ENCODE measurements around the gene GAB3. TPM values are rescaled to one million over a fixed set of nuclear protein-coding genes. Genes with fewer than 3 reads are reported as not detected.

The GAB3 gene
- total and polyA plus RNA-seq, 2 experiments from 2014 or later, result 0.89 to 1.8 TPM

- H3K4me3 Mint-ChIP-seq, result no peak overlapping the region
Observed at GRCh38 chrX:154698630-154699248, 52.1 kb downstream of the GAB3 start.

More at GRCh38 chrX:154698630-154699248, 52.1 kb downstream of the GAB3 start:
- Histone ChIP-seq H2AFZ (no peak overlapping the region), H4K20me1 (replicated peaks; ENCODE audit: insufficient read depth) (no peaks in the 10 kb centered on the region), H3K79me2 (replicated peaks; ENCODE audit: insufficient read depth) (no peaks in the 10 kb centered on the region), H3K27ac (ENCODE audit: low read depth) (peak overlapping the region; percentile 87; the same call in 1 of the 2 replicates), H3K9me2 (ENCODE audit: insufficient read depth) (0 out of 2 replicates have a peak, but pooled peaks cover 2% of the 10 kb centered on the region), H3K4me2 (peak overlapping the region; percentile 48; the same call in 1 of the 2 replicates), H3K27me3 (ENCODE audit: insufficient read depth) (no peaks in the 10 kb centered on the region), H3F3A (replicated peaks; ENCODE audit: low read depth) (no peaks in the 10 kb centered on the region), H3K4me3 (no peak overlapping the region), H3K36me3 (ENCODE audit: insufficient read depth) (no peaks in the 10 kb centered on the region), H3K4me1 (ENCODE audit: insufficient read depth) (peaks cover 6% of the 10 kb centered on the region; the same call in 1 of the 2 replicates)
- DNase-seq (ENCODE audit: low spot score) (peak; percentile 40), ATAC-seq (peak; percentile 80)
- Mint-ChIP-seq H3K9me3 (no peaks in the 10 kb centered on the region; the same call in 2 of the 3 replicates), H3K27me3 (ENCODE audit: insufficient read depth, low read depth, poor library complexity) (peaks cover 5% of the 10 kb centered on the region), H3K27ac (peak overlapping the region; percentile 47), H3K36me3 (ENCODE audit: low read depth) (no peaks in the 10 kb centered on the region), H3K4me1 (peaks cover 14% of the 10 kb centered on the region)
- peak; percentile 6; the same call in 1 of the 2 replicates for TF ChIP-seq ZNF462 (CRISPR knock-in tag; IDR thresholded peaks at IDR 0.05)
- no peak for TF ChIP-seq ETS1 (IDR thresholded peaks at IDR 0.05)
